ENCODE results near the gene TECR.
A peak's percentile ranks its signal among the peaks of the same experiment; 100 is the strongest.
"Not testable (repeated sequence)": the region's sequence is repeated elsewhere in the genome, so short reads cannot be mapped to it uniquely, and the experiment has no call there.

The TECR gene

GRCh38 chr19:14551134-14552005 lies 22.0 kb downstream of the TECR start:
- H3K4me3 ChIP-seq (ENCODE audit: low read depth, low read length); H3K4me1 ChIP-seq; H3K9me3 ChIP-seq; H3K36me3 ChIP-seq; H3K27me3 ChIP-seq: not testable (repeated sequence)
- peak; percentile 20; the same call in 1 of the 2 replicates for TF ChIP-seq CTCF (IDR thresholded peaks at IDR 0.05; ENCODE audit: low read depth, low read length)
- peak; percentile 50 for DNase-seq

GRCh38 chr19:14552006-14552360 lies 22.6 kb downstream of the TECR start:
- not testable (repeated sequence) for H3K4me1 ChIP-seq

GRCh38 chr19:14553042-14553938 lies 23.9 kb downstream of the TECR start:
- no peak for DNase-seq
- Histone ChIP-seq H3K36me3 (peaks cover 4% of the 10 kb centered on the region), H3K4me3 (ENCODE audit: low read depth, low read length) (no peak overlapping the region), H3K9me3 (no peaks in the 10 kb centered on the region), H3K4me1 (no peaks in the 10 kb centered on the region; the same call in 1 of the 2 replicates), H3K27me3 (no peaks in the 10 kb centered on the region)
- no peak for TF ChIP-seq CTCF (IDR thresholded peaks at IDR 0.05; ENCODE audit: low read depth, low read length)

More at GRCh38 chr19:14552006-14552360, 22.6 kb downstream of the TECR start:
- not testable (repeated sequence) for H3K36me3 ChIP-seq; DNase-seq; H3K9me3 ChIP-seq; H3K4me3 ChIP-seq (ENCODE audit: low read depth, low read length); H3K27me3 ChIP-seq

GRCh38 chr19:14553939-14554243 lies 24.5 kb downstream of the TECR start:
- no peak for TF ChIP-seq CTCF (IDR thresholded peaks at IDR 0.05; ENCODE audit: low read depth, low read length)
- Histone ChIP-seq H3K27me3 (no peaks in the 10 kb centered on the region), H3K9me3 (no peaks in the 10 kb centered on the region), H3K4me3 (ENCODE audit: low read depth, low read length) (no peak overlapping the region), H3K4me1 (peaks cover 2% of the 10 kb centered on the region; the same call in 1 of the 2 replicates), H3K36me3 (no peaks in the 10 kb centered on the region)
- no peak for DNase-seq

- TF ChIP-seq CTCF (IDR thresholded peaks at IDR 0.05; ENCODE audit: low read depth, low read length): no peak
- H3K9me3 ChIP-seq: no peaks in the 10 kb centered on the region
- no peak overlapping the region for H3K4me3 ChIP-seq (ENCODE audit: low read depth, low read length)
- no peaks in the 10 kb centered on the region for H3K27me3 ChIP-seq
- H3K36me3 ChIP-seq: no peaks in the 10 kb centered on the region
- no peak for DNase-seq
- peaks cover 3% of the 10 kb centered on the region; the same call in 1 of the 2 replicates for H3K4me1 ChIP-seq
These were observed 25.0 kb downstream of the TECR start for GRCh38 chr19:14554382-14554812.

GRCh38 chr19:14555918-14556661 lies 26.7 kb downstream of the TECR start:
- no peak for DNase-seq
- TF ChIP-seq CTCF (IDR thresholded peaks at IDR 0.05; ENCODE audit: low read depth, low read length): no peak

More at GRCh38 chr19:14555918-14556661, 26.7 kb downstream of the TECR start:
- peaks cover 3% of the 10 kb centered on the region; the same call in 1 of the 2 replicates for H3K4me1 ChIP-seq
- H3K36me3 ChIP-seq: no peaks in the 10 kb centered on the region
- no peaks in the 10 kb centered on the region for H3K9me3 ChIP-seq
- H3K4me3 ChIP-seq (ENCODE audit: low read depth, low read length): no peak overlapping the region
- no peaks in the 10 kb centered on the region for H3K27me3 ChIP-seq

Data from BE2C (cell line).